ENCODE measurements around the gene SCUBE3.

The SCUBE3 gene

GRCh38 chr6:35283361-35283760 is 69.6 kb downstream of the SCUBE3 start:
- no peak for TF ChIP-seq CTCF (IDR thresholded peaks at IDR 0.05; ENCODE audit: control insufficient read depth, extremely low read depth, insufficient read depth)
- H3K4me3 ChIP-seq (ENCODE audit: low read depth, low read length), result no peak overlapping the region
- DNase-seq (ENCODE audit: low read depth), result no peak

- no peak for DNase-seq (ENCODE audit: low read depth)
- TF ChIP-seq CTCF (IDR thresholded peaks at IDR 0.05; ENCODE audit: control insufficient read depth, extremely low read depth, insufficient read depth), result no peak
- no peak overlapping the region for H3K4me3 ChIP-seq (ENCODE audit: low read depth, low read length)
Observed at GRCh38 chr6:35287671-35288396, 74.1 kb downstream of the SCUBE3 start.

- H3K4me3 ChIP-seq (ENCODE audit: low read depth, low read length), result no peak overlapping the region
- DNase-seq (ENCODE audit: low read depth), result no peak
- no peak for TF ChIP-seq CTCF (IDR thresholded peaks at IDR 0.05; ENCODE audit: control insufficient read depth, extremely low read depth, insufficient read depth)
Observed at GRCh38 chr6:35288834-35289233, 75.1 kb downstream of the SCUBE3 start.

- no peak for TF ChIP-seq CTCF (IDR thresholded peaks at IDR 0.05; ENCODE audit: control insufficient read depth, extremely low read depth, insufficient read depth)
- no peak overlapping the region for H3K4me3 ChIP-seq (ENCODE audit: low read depth, low read length)
- DNase-seq (ENCODE audit: low read depth), result no peak
Observed at GRCh38 chr6:35291491-35291890, 77.7 kb downstream of the SCUBE3 start.

- no peak overlapping the region for H3K4me3 ChIP-seq (ENCODE audit: low read depth, low read length)
- TF ChIP-seq CTCF (IDR thresholded peaks at IDR 0.05; ENCODE audit: control insufficient read depth, extremely low read depth, insufficient read depth), result no peak
Observed at GRCh38 chr6:35292494-35292893, 78.7 kb downstream of the SCUBE3 start.

GRCh38 chr6:35293681-35294080 is 79.9 kb downstream of the SCUBE3 start:
- no peak overlapping the region for H3K4me3 ChIP-seq (ENCODE audit: low read depth, low read length)
- no peak for DNase-seq (ENCODE audit: low read depth)

More at GRCh38 chr6:35292494-35292893, 78.7 kb downstream of the SCUBE3 start:
- DNase-seq (ENCODE audit: low read depth), result no peak

More at GRCh38 chr6:35293681-35294080, 79.9 kb downstream of the SCUBE3 start:
- TF ChIP-seq CTCF (IDR thresholded peaks at IDR 0.05; ENCODE audit: control insufficient read depth, extremely low read depth, insufficient read depth), result no peak

Data from LNCaP clone FGC (cell line).